Activated T-helper 2 cell treated with anti-CD3 and anti-CD28 coated beads, Interferon-gamma antibody, Interleukin-2, Interleukin-4, amounts not matched to agents 10 μg/mL and 5 μg/mL and 100 μg/mL, durations not matched to agents 14 hours and 24 hours and 36 hours (primary cell): ENCODE results near the gene FEZ2. TPM values are rescaled to one million over a fixed set of nuclear protein-coding genes. Genes with fewer than 3 reads are reported as not detected.

Source experiments
- DNase-seq: peaks from one replicate; pipeline ENCODE4 v3.0.0; 2021; ENCODE audit warnings: low spot score
- H3K27ac Mint-ChIP-seq: one replicate; pipeline ENCODE4 v1.8.0; 2021; ENCODE audit warnings: mixed read lengths
- H3K27me3 Mint-ChIP-seq: one replicate; pipeline ENCODE4 v1.8.0; 2021; ENCODE audit warnings: low read depth, mixed read lengths
- H3K36me3 Mint-ChIP-seq: one replicate; pipeline ENCODE4 v1.8.0; 2021; ENCODE audit warnings: low read depth, mixed read lengths
- H3K4me1 Mint-ChIP-seq: one replicate; pipeline ENCODE4 v1.8.0; 2021; ENCODE audit warnings: low read depth, mixed read lengths
- H3K4me3 Mint-ChIP-seq: one replicate; pipeline ENCODE4 v1.8.0; 2021; ENCODE audit warnings: low read depth, mild to moderate bottlenecking, moderate library complexity, mixed read lengths
- H3K9me3 Mint-ChIP-seq: one replicate; pipeline ENCODE4 v1.8.0; 2021; ENCODE audit warnings: mixed read lengths
- intact Hi-C: fragments of 100-400 bp; cut with micrococcal nuclease; formaldehyde crosslinking; loops from one replicate; pipeline ENCODE4 v1.15.1; 2023
- total RNA-seq: library from RNA; stranded (reverse); gene quantifications from 2 replicates; pipeline ENCODE4 v1.2.3, GENCODE V29; 2022

The FEZ2 gene
- total RNA-seq, 1 donor from 2014 or later = 16.3 TPM

GRCh38 chr2:36582951-36583350, 15.0 kb downstream of the FEZ2 start:
- Mint-ChIP-seq H3K4me1 (peaks cover 11% of the 10 kb centered on the region), H3K4me3 (no peak overlapping the region), H3K27me3 (no peaks in the 10 kb centered on the region), H3K9me3 (no peaks in the 10 kb centered on the region), H3K27ac (no peak overlapping the region), H3K36me3 (peaks cover 83% of the 10 kb centered on the region)
- DNase-seq = no peak
- intact Hi-C loops = no loop called here

GRCh38 chr2:36582538-36582937, 15.4 kb downstream of the FEZ2 start:
- Mint-ChIP-seq H3K4me3 (no peak overlapping the region), H3K36me3 (peaks cover 87% of the 10 kb centered on the region), H3K9me3 (no peaks in the 10 kb centered on the region), H3K27ac (no peak overlapping the region), H3K4me1 (peaks cover 11% of the 10 kb centered on the region), H3K27me3 (no peaks in the 10 kb centered on the region)
- no peak for DNase-seq
- intact Hi-C loops = no loop called here

GRCh38 chr2:36579297-36579664, 18.7 kb downstream of the FEZ2 start:
- H3K4me1 Mint-ChIP-seq = peaks cover 11% of the 10 kb centered on the region
- intact Hi-C loops = no loop called here

GRCh38 chr2:36578343-36579296, 19.3 kb downstream of the FEZ2 start:
- H3K4me1 Mint-ChIP-seq = peaks cover 11% of the 10 kb centered on the region
- intact Hi-C loops = no loop called here
- no peaks in the 10 kb centered on the region for H3K9me3 Mint-ChIP-seq
- H3K4me3 Mint-ChIP-seq = no peak overlapping the region
- H3K27ac Mint-ChIP-seq = peak overlapping the region; percentile 62
- peaks cover 83% of the 10 kb centered on the region for H3K36me3 Mint-ChIP-seq
- no peaks in the 10 kb centered on the region for H3K27me3 Mint-ChIP-seq
- DNase-seq = no peak

More at GRCh38 chr2:36579297-36579664, 18.7 kb downstream of the FEZ2 start:
- Mint-ChIP-seq H3K9me3 (no peaks in the 10 kb centered on the region), H3K27ac (no peak overlapping the region), H3K4me3 (no peak overlapping the region), H3K27me3 (no peaks in the 10 kb centered on the region), H3K36me3 (peaks cover 87% of the 10 kb centered on the region)
- DNase-seq = no peak

GRCh38 chr2:36577884-36578283, 20.1 kb downstream of the FEZ2 start:
- Mint-ChIP-seq H3K4me3 (no peak overlapping the region), H3K4me1 (peaks cover 11% of the 10 kb centered on the region), H3K27ac (no peak overlapping the region), H3K27me3 (no peaks in the 10 kb centered on the region), H3K9me3 (no peaks in the 10 kb centered on the region), H3K36me3 (peaks cover 81% of the 10 kb centered on the region)
- no peak for DNase-seq
- intact Hi-C loops = no loop called here

- no peaks in the 10 kb centered on the region for H3K27me3 Mint-ChIP-seq
- no peak overlapping the region for H3K27ac Mint-ChIP-seq
- DNase-seq = no peak
- peaks cover 61% of the 10 kb centered on the region for H3K36me3 Mint-ChIP-seq
- H3K4me3 Mint-ChIP-seq = no peak overlapping the region
- peaks cover 11% of the 10 kb centered on the region for H3K4me1 Mint-ChIP-seq
- intact Hi-C loops = no loop called here
- no peaks in the 10 kb centered on the region for H3K9me3 Mint-ChIP-seq
These were observed 23.4 kb downstream of the FEZ2 start for GRCh38 chr2:36574560-36574959.

- no peaks in the 10 kb centered on the region for H3K27me3 Mint-ChIP-seq
- intact Hi-C loops = no loop called here
- H3K4me3 Mint-ChIP-seq = no peak overlapping the region
These were observed 24.8 kb downstream of the FEZ2 start for GRCh38 chr2:36573165-36573564.

GRCh38 chr2:36572719-36573059, 25.3 kb downstream of the FEZ2 start:
- Mint-ChIP-seq H3K27me3 (no peaks in the 10 kb centered on the region), H3K36me3 (peaks cover 42% of the 10 kb centered on the region)

More at GRCh38 chr2:36573165-36573564, 24.8 kb downstream of the FEZ2 start:
- DNase-seq = no peak
- H3K4me1 Mint-ChIP-seq = peaks cover 1% of the 10 kb centered on the region
- H3K9me3 Mint-ChIP-seq = no peaks in the 10 kb centered on the region
- H3K27ac Mint-ChIP-seq = no peak overlapping the region
- H3K36me3 Mint-ChIP-seq = peaks cover 47% of the 10 kb centered on the region

GRCh38 chr2:36572054-36572718, 25.8 kb downstream of the FEZ2 start:
- Mint-ChIP-seq H3K36me3 (peaks cover 40% of the 10 kb centered on the region), H3K4me1 (no peaks in the 10 kb centered on the region), H3K4me3 (no peak overlapping the region), H3K27ac (no peak overlapping the region), H3K9me3 (no peaks in the 10 kb centered on the region), H3K27me3 (no peaks in the 10 kb centered on the region)
- intact Hi-C loops = no loop called here
- no peak for DNase-seq

More at GRCh38 chr2:36572719-36573059, 25.3 kb downstream of the FEZ2 start:
- no peak for DNase-seq
- Mint-ChIP-seq H3K27ac (no peak overlapping the region), H3K4me3 (no peak overlapping the region), H3K4me1 (no peaks in the 10 kb centered on the region), H3K9me3 (no peaks in the 10 kb centered on the region)
- intact Hi-C loops = no loop called here

- Mint-ChIP-seq H3K4me3 (no peak overlapping the region), H3K36me3 (peaks cover 34% of the 10 kb centered on the region), H3K27me3 (no peaks in the 10 kb centered on the region), H3K9me3 (no peaks in the 10 kb centered on the region), H3K4me1 (no peaks in the 10 kb centered on the region), H3K27ac (no peak overlapping the region)
- intact Hi-C loops = no loop called here
- DNase-seq = no peak
These were observed 27.6 kb downstream of the FEZ2 start for GRCh38 chr2:36570416-36570815.

- Mint-ChIP-seq H3K4me3 (no peak overlapping the region), H3K36me3 (peaks cover 31% of the 10 kb centered on the region), H3K27ac (no peak overlapping the region), H3K9me3 (no peaks in the 10 kb centered on the region), H3K27me3 (no peaks in the 10 kb centered on the region), H3K4me1 (no peaks in the 10 kb centered on the region)
- intact Hi-C loops = no loop called here
- no peak for DNase-seq
These were observed 28.6 kb downstream of the FEZ2 start for GRCh38 chr2:36569267-36569856.

GRCh38 chr2:36568516-36569246, 29.3 kb downstream of the FEZ2 start:
- H3K27ac Mint-ChIP-seq = no peak overlapping the region
- H3K36me3 Mint-ChIP-seq = peaks cover 34% of the 10 kb centered on the region
- no peak overlapping the region for H3K4me3 Mint-ChIP-seq
- DNase-seq = no peak
- intact Hi-C loops = no loop called here
- H3K9me3 Mint-ChIP-seq = no peaks in the 10 kb centered on the region
- H3K27me3 Mint-ChIP-seq = no peaks in the 10 kb centered on the region
- H3K4me1 Mint-ChIP-seq = peaks cover 3% of the 10 kb centered on the region
